GM18498 (cell line): Measurements from ENCODE around the gene OXSR1.

ENCODE experiments used
- ATAC-seq: cut with Tn5 transposase; IDR thresholded peaks from one replicate; pipeline ENCODE4 v1.9.1; 2021; ENCODE audit warnings: mild to moderate bottlenecking, moderate library complexity; ENCODE audit not compliant: unreplicated experiment

The OXSR1 gene

GRCh38 chr3:38164952-38165721, at the start of gene OXSR1:
Gene OXSR1, plus strand, starts transcription at chr3:38165537. Its CDS starts 340 bp downstream, at chr3:38165877.
- ATAC-seq: peak; percentile 91

DNA sequence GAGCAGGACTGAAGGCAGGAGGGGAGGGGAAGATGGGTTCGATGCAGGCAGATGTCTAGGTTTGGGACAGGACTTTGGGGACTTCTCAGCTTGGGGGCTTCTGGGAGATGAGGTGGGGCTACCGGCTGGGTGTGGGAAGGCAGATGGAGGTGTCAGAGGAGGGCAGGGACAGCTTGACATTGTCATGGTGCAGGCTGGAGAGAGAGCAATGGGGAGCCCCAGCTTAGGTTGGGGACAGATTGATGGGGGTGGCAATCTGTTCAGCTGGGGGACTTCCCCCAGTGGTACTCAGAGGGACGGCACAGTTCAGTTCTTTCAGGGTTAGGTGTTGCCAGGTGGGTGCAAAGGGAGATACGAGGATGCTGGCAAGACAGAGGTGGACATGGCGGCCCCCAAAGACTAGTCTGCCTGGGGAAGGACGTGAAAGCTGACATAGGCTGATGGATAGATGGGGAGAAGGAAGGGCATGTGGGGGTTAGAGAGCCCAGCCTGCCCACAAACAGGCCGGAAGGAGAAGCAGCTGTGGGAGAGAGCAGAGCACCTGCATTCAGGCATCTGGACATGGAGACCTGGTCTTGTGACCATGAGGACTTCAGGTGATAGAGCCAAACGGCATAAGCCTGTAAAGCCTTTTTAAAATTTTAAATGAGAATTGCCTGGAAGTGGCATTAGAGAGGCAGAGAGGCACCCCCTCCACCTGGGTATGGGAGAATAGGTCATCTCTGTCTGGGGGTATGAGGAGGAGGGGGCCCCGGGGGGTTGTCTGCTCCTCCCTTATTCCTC, 49.5 kb upstream of the OXSR1 start:
- ATAC-seq: no peak

DNA sequence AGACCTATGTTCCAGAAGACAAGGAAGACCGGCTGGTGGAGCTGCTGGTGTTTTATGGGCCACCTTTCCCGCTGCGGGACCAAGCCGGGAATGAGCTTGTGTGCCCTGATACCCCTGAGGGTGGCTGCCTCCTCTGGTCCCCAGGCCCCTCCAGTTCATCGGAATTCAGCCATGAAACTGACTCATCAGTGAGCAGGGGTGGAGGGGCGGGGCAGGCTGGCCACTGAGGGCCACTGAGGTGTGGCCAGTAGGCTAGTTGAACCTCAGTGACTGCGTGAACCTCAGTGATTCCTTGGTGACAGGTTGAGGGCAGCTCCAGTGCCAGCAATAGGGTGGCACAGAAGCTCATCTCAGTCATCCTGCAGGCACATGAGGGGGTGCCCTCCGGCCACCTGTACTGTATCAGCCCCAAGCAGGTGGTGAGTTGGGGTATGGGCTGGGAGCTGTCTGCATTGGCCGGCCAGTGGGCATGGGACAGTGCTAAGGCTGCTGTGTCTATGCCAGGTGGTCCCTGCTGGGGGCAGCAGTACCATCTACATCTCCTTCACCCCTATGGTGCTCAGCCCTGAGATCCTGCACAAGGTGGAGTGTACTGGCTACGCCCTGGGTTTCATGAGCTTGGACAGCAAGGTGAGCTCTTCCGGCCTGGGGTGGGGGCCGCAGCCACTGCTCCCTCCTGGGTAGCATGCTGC, 48.7 kb upstream of the OXSR1 start:
- no peak for ATAC-seq

GRCh38 chr3:38117163-38117716, 48.1 kb upstream of the OXSR1 start:
- ATAC-seq: no peak

- peak; percentile 80 for ATAC-seq
Observed at GRCh38 chr3:38117748-38118420, 47.5 kb upstream of the OXSR1 start.

DNA sequence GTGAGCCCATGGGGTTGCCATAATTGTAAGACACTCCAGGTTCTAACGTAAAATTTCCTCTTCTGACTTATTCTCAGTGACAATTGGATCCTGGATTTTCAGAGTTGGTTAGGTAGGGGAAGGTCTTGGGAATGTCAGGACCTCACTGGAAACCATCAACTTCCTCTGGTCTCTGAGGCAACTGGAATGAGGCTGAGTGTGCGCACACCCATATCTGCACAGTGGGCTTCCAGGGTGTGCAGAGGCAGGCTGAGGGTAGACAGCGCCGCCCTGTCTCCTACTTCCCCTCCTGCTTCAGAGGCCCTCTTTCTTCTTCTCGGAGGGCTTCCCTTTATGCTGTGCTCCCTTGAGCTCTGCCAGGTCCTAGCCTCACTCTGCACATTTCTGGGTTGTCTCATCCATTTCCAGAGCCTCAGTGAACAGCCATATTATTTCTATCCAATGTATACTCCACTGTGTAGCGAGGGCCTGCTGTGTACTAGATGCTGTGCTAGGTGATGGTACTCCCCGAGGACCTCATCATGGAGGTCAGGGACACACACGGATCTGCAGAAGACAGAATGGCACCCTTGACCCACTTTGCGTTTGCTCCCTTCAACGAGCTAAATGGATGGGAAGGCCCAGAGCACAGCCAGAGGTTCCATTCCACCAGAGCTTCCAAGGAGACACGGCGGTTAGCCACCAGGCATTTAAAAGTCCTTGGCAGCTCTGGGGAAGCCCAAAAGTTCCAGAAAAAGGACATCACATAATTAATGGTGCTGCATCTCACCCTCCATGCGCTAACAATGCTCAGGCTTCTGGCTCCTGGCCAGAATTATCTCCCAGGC, 46.7 kb upstream of the OXSR1 start:
- ATAC-seq: no peak

- no peak for ATAC-seq
Observed at GRCh38 chr3:38119248-38119544, 46.1 kb upstream of the OXSR1 start.

GRCh38 chr3:38119821-38120692, 45.3 kb upstream of the OXSR1 start:
- ATAC-seq: no peak

DNA sequence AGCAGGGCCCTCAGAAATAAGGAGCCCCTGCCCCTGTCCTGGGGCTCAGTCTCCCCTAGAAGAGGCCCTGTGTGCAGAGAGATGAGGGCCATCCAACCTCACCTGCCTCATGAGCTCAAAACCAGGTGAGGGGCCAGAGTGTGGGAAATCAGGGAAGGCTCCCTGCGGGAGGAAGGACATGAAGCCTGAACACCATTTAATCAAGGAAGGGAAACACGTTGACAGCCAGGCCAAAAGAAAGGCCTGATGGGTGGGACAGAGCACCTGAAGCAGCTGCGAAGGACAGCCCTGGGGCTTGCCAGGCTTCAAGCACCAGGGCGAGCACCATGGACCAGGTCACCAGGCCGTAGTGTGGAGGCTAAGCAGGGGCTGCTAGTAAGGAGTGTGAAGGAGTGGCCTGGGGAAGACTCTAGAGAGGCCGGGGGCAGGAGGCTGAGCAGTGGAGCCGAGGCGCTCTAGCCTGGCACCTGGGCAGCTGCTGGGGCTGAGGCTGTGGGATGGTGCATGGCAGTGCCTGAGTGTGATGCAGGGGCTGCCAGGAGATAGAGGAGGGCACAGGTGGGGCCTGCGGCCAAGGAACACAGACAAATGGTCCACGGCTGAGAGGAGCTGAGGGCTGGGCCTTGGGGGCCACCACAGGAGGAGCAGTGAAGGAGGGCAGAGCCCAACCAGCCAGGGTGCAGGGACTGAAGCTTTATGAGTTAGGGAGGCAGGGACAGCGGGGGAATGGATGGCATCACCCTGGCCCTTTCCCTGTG, 44.5 kb upstream of the OXSR1 start:
- no peak for ATAC-seq

GRCh38 chr3:38121451-38121831, 43.9 kb upstream of the OXSR1 start:
- no peak for ATAC-seq

DNA sequence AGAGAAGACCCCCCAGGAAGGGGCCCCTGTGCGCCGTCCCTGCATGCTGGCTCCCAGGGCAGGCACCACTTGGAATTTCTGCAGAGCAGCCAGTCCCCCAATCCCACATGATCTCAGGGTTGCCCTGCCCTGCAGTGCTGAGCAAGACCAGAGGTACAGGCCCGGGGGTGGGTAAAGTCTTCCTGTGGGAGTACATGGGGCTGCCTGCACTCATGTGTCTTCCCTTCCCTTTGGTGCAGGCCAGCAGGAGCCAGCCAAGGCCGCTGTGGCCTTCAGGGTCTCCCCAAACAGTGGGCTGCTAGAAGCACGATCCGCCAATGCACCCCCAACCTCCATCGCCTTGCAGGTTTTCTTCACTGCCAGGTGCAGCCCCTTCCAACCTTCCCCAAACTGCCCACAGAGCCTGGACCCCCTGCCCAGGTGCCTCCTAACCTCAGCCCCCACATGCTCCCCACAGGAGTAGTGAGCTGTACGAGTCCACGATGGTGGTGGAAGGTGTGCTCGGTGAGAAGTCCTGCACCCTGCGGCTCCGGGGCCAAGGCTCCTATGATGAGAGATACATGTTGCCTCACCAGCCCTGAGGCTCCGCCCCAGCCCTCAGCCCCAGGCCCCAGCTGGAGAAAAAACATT, 43.4 kb upstream of the OXSR1 start:
- ATAC-seq: no peak

DNA sequence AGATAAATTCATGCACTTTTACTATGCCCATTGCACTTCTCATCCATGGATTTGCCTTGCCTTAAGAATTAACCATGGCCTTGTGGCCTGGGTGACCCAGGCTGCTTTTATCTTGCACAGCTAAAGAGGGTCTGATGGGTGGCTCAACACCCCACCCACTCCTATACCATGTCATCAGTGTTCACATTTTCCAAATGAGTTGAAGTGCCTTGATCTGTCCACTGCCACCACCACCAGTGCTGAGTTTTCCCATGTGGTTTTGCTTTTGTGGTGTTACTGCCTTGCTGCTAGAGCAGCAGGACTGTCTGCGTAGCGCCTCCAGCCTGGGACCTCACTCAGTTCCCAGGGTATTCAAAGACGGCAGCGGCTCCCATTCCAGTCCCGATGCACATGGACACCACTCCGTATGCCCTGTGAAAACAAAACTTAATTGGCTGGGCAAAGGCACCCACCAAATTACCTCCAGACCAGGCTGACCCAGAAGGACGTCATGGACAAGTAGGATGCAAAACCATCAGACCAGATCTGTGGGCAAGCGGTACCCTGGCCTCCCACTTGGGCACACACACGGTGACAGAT, 42.5 kb upstream of the OXSR1 start:
- ATAC-seq: no peak

- ATAC-seq: no peak
Observed at GRCh38 chr3:38124324-38125122, 40.8 kb upstream of the OXSR1 start.

- ATAC-seq: no peak
Observed at GRCh38 chr3:38125305-38126120, 39.8 kb upstream of the OXSR1 start.

DNA sequence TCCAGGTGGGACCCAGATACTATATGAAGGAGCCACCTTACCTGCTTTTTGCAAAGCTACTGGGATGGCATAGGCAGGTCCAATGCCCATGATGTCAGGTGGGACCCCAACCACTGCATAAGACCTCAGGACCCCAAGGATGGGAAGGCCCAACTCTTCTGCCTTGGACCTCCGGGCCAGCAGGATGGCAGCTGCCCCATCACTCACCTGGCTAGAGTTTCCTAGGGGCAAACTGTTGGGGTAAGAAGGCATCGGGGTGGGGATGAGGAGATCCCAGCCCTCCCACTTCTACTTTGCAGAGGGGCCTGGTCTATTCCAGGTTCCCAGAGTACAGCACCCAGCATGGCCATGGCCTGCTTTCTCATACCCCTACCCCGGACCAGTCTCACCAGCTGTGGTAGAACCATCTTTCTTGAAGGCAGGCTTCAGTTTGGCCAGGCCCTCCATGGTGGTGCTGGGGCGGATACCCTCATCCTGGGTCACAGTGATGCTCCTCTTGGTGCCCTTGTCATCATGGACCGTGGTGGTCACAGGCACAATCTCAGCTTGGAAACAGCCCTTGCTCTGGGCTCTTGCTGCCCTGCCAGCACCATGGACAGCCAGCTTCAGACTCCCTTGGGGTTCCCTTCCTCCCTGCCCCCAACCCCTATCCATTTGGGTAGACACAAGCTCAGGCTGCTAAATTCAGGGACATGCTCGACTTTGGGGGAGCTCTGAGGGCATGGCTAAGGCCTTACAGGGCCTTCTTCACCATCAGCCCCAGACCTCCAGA, 39.0 kb upstream of the OXSR1 start:
- no peak for ATAC-seq
